Suprapubic skin (tissue), 4 donors: Measurements from ENCODE around the gene DDN. TPM values are rescaled to one million over a fixed set of nuclear protein-coding genes. Genes with fewer than 3 reads are reported as not detected.

Source experiments
- DNase-seq, 2 donors: peaks; one replicate each; pipeline ENCODE4 v3.0.0-alpha.2; 2019; ENCODE audit warnings: low spot score in 2 of 2
- H3K27ac ChIP-seq: fragments of 200-600 bp; sonication (generic); one replicate; pipeline ENCODE4 v1.5.1; 2019
- H3K27me3 ChIP-seq: fragments of 200-600 bp; sonication (generic); one replicate; pipeline ENCODE4 v1.5.1; 2019
- H3K36me3 ChIP-seq: fragments of 200-600 bp; sonication (generic); one replicate; pipeline ENCODE4 v1.5.1; 2019
- H3K4me1 ChIP-seq: fragments of 200-600 bp; sonication (generic); one replicate; pipeline ENCODE4 v1.5.1; 2019
- H3K4me3 ChIP-seq: fragments of 200-600 bp; sonication (generic); one replicate; pipeline ENCODE4 v1.5.1; 2019; ENCODE audit warnings: mild to moderate bottlenecking
- H3K9me3 ChIP-seq: fragments of 200-600 bp; sonication (generic); one replicate; pipeline ENCODE4 v1.5.1; 2019
- CTCF ChIP-seq, 2 donors: fragments of 200-600 bp in 1 of 2; fragments of 450-650 bp in 1 of 2; sonication (generic) in 1 of 2; IDR thresholded peaks; one replicate each; pipeline ENCODE4 v1.5.1; 2016 to 2019; ENCODE audit warnings: antibody characterized with exemption in 2 of 2, mild to moderate bottlenecking in 1 of 2, moderate library complexity in 1 of 2
- EP300 ChIP-seq: sonication (generic); formaldehyde crosslinking; IDR thresholded peaks from one replicate; pipeline ENCODE4 v1.6.1; 2017; ENCODE audit warnings: antibody characterized with exemption
- POLR2A ChIP-seq, 2 donors: fragments of 450-650 bp; IDR thresholded peaks; one replicate each; pipeline ENCODE4 v1.6.1; 2017; ENCODE audit warnings: antibody characterized with exemption in 2 of 2, mild to moderate bottlenecking in 2 of 2, moderate library complexity in 2 of 2
- POLR2AphosphoS5 ChIP-seq, 3 donors: sonication (generic); formaldehyde crosslinking; IDR thresholded peaks; one replicate each; pipeline ENCODE4 v1.6.1; 2017; ENCODE audit warnings: antibody characterized with exemption in 3 of 3
- WGBS: methylation state at CpG from one replicate; pipeline ENCODE4 v1.1.5; 2018; 5-methylcytosine and 5-hydroxymethylcytosine counted together
- total RNA-seq, 4 donors: library from RNA; depleted of rRNA; stranded (reverse); fragments of >200 nt; gene quantifications; one replicate each; pipeline ENCODE4 v1.1.0, GENCODE V29; 2016

DDN gene
- total RNA-seq, 4 donors from 2014 or later, result 0.23 to 0.45 (median 0.24) TPM; not detected in 1

GRCh38 chr12:49030119-49030518 is 30.9 kb upstream of the DDN start:
- no peak overlapping the region for H3K4me3 ChIP-seq
- no peaks in the 10 kb centered on the region for H3K27me3 ChIP-seq
- no peaks in the 10 kb centered on the region for H3K9me3 ChIP-seq
- no peak for DNase-seq
- peaks cover 89% of the 10 kb centered on the region for H3K36me3 ChIP-seq
- H3K4me1 ChIP-seq, result no peaks in the 10 kb centered on the region
- TF ChIP-seq POLR2AphosphoS5 (IDR thresholded peaks at IDR 0.05) (no peak), EP300 (no peak), POLR2A (IDR thresholded peaks at IDR 0.05) (no peak), CTCF (IDR thresholded peaks at IDR 0.05) (no peak)
- no peak overlapping the region for H3K27ac ChIP-seq
- 94% methylated on average over 8 of the region's 8 CpGs for WGBS

- H3K27ac ChIP-seq, result no peak overlapping the region
- no peak for TF ChIP-seq POLR2AphosphoS5 (IDR thresholded peaks at IDR 0.05)
- H3K4me1 ChIP-seq, result no peaks in the 10 kb centered on the region
- 89% methylated on average over 7 of the region's 10 CpGs for WGBS
- no peaks in the 10 kb centered on the region for H3K9me3 ChIP-seq
- no peaks in the 10 kb centered on the region for H3K27me3 ChIP-seq
- peaks cover 89% of the 10 kb centered on the region for H3K36me3 ChIP-seq
- peak; percentile 54 to 71 for DNase-seq
- H3K4me3 ChIP-seq, result no peak overlapping the region
Measured at GRCh38 chr12:49028666-49029275, 29.6 kb upstream of the DDN start.

GRCh38 chr12:49027846-49028555 is 28.8 kb upstream of the DDN start:
- TF ChIP-seq EP300, result no peak
- no peak for TF ChIP-seq POLR2A (IDR thresholded peaks at IDR 0.05)
- TF ChIP-seq CTCF (IDR thresholded peaks at IDR 0.05), result no peak
- no peak for TF ChIP-seq POLR2AphosphoS5 (IDR thresholded peaks at IDR 0.05)
- Histone ChIP-seq H3K27ac (no peak overlapping the region), H3K9me3 (no peaks in the 10 kb centered on the region), H3K36me3 (peaks cover 89% of the 10 kb centered on the region), H3K4me3 (no peak overlapping the region), H3K4me1 (no peaks in the 10 kb centered on the region), H3K27me3 (no peaks in the 10 kb centered on the region)
- 92% methylated on average over 9 of the region's 9 CpGs for WGBS
- peak in 1 of 2 donors; percentile 63 for DNase-seq

GRCh38 chr12:49026678-49027480 is 27.7 kb upstream of the DDN start:
- no peak overlapping the region for H3K27ac ChIP-seq
- DNase-seq, result peak in 1 of 2 donors; percentile 66
- H3K9me3 ChIP-seq, result no peaks in the 10 kb centered on the region
- peaks cover 89% of the 10 kb centered on the region for H3K36me3 ChIP-seq
- no peaks in the 10 kb centered on the region for H3K27me3 ChIP-seq
- TF ChIP-seq EP300 (no peak), POLR2AphosphoS5 (IDR thresholded peaks at IDR 0.05) (no peak), CTCF (IDR thresholded peaks at IDR 0.05) (no peak), POLR2A (IDR thresholded peaks at IDR 0.05) (no peak)
- no peak overlapping the region for H3K4me3 ChIP-seq
- WGBS, result 97% methylated on average over 21 of the region's 26 CpGs
- no peaks in the 10 kb centered on the region for H3K4me1 ChIP-seq

GRCh38 chr12:49026101-49026500 is 26.9 kb upstream of the DDN start:
- Histone ChIP-seq H3K36me3 (peaks cover 89% of the 10 kb centered on the region), H3K27ac (no peak overlapping the region), H3K4me3 (no peak overlapping the region), H3K27me3 (no peaks in the 10 kb centered on the region), H3K9me3 (no peaks in the 10 kb centered on the region), H3K4me1 (no peaks in the 10 kb centered on the region)
- TF ChIP-seq POLR2A (IDR thresholded peaks at IDR 0.05), result no peak
- no peak for TF ChIP-seq EP300
- TF ChIP-seq CTCF (IDR thresholded peaks at IDR 0.05), result no peak
- no peak for TF ChIP-seq POLR2AphosphoS5 (IDR thresholded peaks at IDR 0.05)
- peak in 1 of 2 donors; percentile 56 for DNase-seq
- WGBS, result 94% methylated on average over 21 of the region's 21 CpGs
